Cardiac fibroblast (primary cell): Measurements from ENCODE around the gene RMDN3.

Experiments used
- DNase-seq, 2 donors: peaks; one replicate each; pipeline versions ENCODE4 v3.0.0 to v3.0.0-alpha.2; 2010; ENCODE audit warnings: low read depth in 2 of 2
- H3K4me3 ChIP-seq, 2 donors: replicated peaks in 1 of 2; 1 replicate in 1 of 2; 2 replicates in 1 of 2; pipeline ENCODE4 v1.5.1; 2011; ENCODE audit warnings: low read depth in 2 of 2, low read length in 2 of 2, mild to moderate bottlenecking in 2 of 2, moderate library complexity in 1 of 2
- TF ChIP-seq, protein P1 (sequence below): IDR thresholded peaks from one replicate; pipeline ENCODE4 v1.5.1; 2011; ENCODE audit warnings: low read depth, mild to moderate bottlenecking, low read length, inconsistent platforms

Gene RMDN3

DNA sequence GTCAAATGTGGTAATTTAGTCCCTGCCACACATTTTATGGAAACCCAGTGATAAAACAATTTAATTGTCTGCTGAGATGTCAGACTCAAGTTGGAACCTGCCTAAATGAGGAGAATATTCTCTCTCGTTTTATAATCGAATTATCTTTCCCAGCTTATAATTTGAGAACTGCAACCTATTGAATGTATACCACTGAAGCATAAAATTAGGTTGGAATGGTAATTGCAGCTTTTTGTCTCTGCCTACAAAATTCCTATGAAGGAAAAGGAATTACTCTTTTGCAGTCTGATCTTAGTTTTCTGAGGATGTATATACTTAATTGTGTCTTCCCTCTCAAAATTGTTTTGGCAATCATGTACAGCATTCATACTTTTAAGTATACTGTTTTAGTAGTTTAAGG, 31.1 kb downstream of the RMDN3 start:
- no peak overlapping the region for H3K4me3 ChIP-seq
- no peak for DNase-seq
- TF ChIP-seq, protein P1, sequence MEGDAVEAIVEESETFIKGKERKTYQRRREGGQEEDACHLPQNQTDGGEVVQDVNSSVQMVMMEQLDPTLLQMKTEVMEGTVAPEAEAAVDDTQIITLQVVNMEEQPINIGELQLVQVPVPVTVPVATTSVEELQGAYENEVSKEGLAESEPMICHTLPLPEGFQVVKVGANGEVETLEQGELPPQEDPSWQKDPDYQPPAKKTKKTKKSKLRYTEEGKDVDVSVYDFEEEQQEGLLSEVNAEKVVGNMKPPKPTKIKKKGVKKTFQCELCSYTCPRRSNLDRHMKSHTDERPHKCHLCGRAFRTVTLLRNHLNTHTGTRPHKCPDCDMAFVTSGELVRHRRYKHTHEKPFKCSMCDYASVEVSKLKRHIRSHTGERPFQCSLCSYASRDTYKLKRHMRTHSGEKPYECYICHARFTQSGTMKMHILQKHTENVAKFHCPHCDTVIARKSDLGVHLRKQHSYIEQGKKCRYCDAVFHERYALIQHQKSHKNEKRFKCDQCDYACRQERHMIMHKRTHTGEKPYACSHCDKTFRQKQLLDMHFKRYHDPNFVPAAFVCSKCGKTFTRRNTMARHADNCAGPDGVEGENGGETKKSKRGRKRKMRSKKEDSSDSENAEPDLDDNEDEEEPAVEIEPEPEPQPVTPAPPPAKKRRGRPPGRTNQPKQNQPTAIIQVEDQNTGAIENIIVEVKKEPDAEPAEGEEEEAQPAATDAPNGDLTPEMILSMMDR = no peak

DNA sequence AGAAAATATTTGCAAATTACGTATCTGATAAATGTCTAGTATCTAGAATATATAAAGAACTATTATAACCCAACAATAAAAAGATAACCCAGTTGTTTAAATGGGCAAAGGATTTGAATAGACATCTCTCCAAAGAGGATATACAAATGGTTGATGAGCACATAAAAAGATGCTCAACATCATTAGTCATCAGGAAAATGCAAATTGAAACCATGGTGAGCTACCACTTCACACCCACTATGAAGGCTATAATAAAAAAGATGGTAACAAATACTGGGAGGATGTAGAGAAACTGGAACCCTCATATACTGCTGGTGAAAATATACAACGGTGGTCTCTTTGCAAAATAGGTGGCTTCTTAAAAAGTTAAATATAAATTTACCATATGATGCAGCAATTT, 32.1 kb downstream of the RMDN3 start:
- no peak overlapping the region for H3K4me3 ChIP-seq
- TF ChIP-seq, protein P1 = no peak
- DNase-seq = no peak

DNA sequence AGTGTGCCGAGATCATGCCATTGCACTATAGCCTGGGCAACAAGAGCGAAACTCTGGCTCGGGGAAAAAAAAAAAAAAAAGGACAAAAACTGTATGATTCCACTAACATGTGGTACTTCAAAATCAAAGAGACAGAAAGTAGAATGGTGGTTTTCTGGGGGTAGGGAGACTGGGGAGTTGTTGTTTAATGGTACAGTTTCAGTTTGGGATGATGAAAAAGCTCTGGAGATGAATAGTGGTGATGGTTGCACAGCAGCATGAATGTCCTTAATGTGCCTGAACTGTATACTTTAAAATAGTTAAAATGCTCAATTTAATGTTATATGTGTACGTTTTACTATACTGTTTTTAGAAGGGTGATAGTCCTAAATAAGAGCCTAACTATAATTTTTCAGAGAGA, 32.7 kb downstream of the RMDN3 start:
- TF ChIP-seq, protein P1 = no peak
- H3K4me3 ChIP-seq = no peak overlapping the region
- no peak for DNase-seq

DNA sequence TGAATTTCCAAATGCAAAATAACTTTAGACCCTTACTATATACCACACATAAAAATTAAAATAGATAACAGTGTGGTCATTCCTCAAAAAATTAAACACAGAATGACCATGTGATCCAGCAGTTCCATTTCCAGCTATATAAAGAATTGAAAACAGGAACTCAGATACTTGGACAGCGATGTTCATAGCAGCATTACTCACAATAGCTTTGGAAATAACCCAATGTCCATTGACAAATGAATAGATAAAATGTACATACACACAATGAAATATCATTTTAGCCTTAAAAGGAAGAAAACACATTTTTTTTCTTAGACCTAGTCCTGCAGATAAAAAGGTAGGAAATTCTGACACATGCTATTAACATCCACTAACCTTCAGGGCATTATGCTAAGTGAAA, 33.4 kb downstream of the RMDN3 start:
- no peak overlapping the region for H3K4me3 ChIP-seq
- DNase-seq = peak; percentile 22 to 38
- TF ChIP-seq, protein P1 = no peak

DNA sequence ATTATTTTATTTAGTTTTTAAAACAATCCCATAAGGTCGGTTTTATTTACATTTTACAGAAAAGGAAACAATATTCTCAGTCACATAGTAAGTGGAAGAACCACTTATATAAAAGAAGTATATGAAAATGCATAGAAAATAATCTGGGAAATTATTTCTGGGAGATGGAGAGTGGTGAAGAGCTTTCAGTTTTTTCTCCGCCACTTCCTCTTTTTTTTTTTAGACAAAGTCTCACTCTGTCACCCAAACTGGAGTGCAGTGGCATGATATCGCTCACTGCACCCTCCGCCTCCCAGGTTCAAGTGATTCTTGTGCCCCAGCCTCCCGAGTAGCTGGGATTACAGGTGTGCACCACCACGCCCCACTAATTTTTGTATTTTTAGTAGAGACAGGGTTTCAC, 38.9 kb downstream of the RMDN3 start:
- DNase-seq = no peak
- H3K4me3 ChIP-seq = no peak overlapping the region
- TF ChIP-seq, protein P1 = no peak

DNA sequence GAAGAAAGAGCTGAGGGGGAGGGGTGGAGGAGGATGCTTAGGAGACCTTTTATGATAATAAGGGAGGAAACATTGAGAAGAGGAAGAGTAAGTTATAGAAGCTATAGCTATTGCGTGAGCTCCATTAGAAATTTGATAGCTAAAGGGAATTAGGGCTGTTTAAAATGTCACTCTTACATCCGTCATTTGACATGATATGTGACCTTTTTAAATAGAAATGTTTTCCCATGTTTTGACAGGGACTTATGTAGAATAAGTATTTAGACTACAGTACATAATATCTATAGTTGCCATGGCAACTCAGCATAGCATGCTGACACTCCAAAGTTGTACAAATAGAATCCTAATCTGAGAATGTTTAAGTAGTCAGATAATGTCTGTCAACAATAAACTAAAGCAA, 40.9 kb downstream of the RMDN3 start:
- no peak overlapping the region for H3K4me3 ChIP-seq
- DNase-seq = no peak
- TF ChIP-seq, protein P1 = no peak

DNA sequence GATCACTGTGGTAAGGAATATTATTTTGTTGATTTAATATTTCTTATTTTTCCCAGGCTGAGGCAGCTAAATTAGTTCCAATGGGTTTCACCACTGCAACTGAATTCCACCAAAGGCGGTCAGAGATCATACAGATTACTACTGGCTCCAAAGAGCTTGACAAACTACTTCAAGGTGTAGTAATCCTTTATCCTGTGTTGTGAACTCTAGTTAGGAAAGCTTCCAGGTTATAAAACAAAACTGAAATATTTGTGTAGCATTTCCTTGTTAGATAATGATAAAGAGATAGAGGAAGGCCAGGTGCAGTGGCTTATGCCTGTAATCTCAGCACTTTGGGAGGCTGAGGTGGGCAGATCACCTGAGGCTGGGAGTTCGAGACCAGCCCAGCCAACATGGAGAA, 48.9 kb downstream of the RMDN3 start:
- TF ChIP-seq, protein P1 = no peak
- DNase-seq = no peak
- no peak overlapping the region for H3K4me3 ChIP-seq
